NCI-H2196 treated with DMSO at 0.1 percent for 48 hours (cell line): ENCODE data around the gene ST3GAL5.

Experiments used
- DNase-seq: peaks from one replicate; lab custom pipeline; 2025; ENCODE audit not compliant: unreplicated experiment; lab: John Stamatoyannopoulos, UW

The ST3GAL5 gene

GRCh38 chr2:85917887-85918795 is 29.4 kb upstream of the ST3GAL5 start:
- no peak for DNase-seq

- no peak for DNase-seq
Observed at GRCh38 chr2:85915606-85916303, 27.0 kb upstream of the ST3GAL5 start.

GRCh38 chr2:85914922-85915321 is 26.1 kb upstream of the ST3GAL5 start:
- DNase-seq, result no peak

- DNase-seq, result no peak
Observed at GRCh38 chr2:85913884-85914881, 25.4 kb upstream of the ST3GAL5 start.

- DNase-seq, result no peak
Observed at GRCh38 chr2:85911814-85912692, 23.3 kb upstream of the ST3GAL5 start.

GRCh38 chr2:85911097-85911496 is 22.3 kb upstream of the ST3GAL5 start:
- DNase-seq, result no peak

GRCh38 chr2:85909005-85909404 is 20.2 kb upstream of the ST3GAL5 start:
- DNase-seq, result no peak

GRCh38 chr2:85908506-85908905 is 19.7 kb upstream of the ST3GAL5 start:
- DNase-seq, result no peak

GRCh38 chr2:85907671-85908157 is 18.9 kb upstream of the ST3GAL5 start:
- DNase-seq, result no peak

GRCh38 chr2:85906748-85907147 is 18.0 kb upstream of the ST3GAL5 start:
- DNase-seq, result no peak

- no peak for DNase-seq
Observed at GRCh38 chr2:85905891-85906290, 17.1 kb upstream of the ST3GAL5 start.

GRCh38 chr2:85905187-85905666 is 16.4 kb upstream of the ST3GAL5 start:
- DNase-seq, result no peak

GRCh38 chr2:85903849-85904248 is 15.1 kb upstream of the ST3GAL5 start:
- no peak for DNase-seq

GRCh38 chr2:85902496-85902895 is 13.7 kb upstream of the ST3GAL5 start:
- no peak for DNase-seq

- no peak for DNase-seq
Observed at GRCh38 chr2:85901155-85901554, 12.4 kb upstream of the ST3GAL5 start.

- DNase-seq, result no peak
Observed at GRCh38 chr2:85900366-85900765, 11.6 kb upstream of the ST3GAL5 start.

- no peak for DNase-seq
Observed at GRCh38 chr2:85899849-85900248, 11.1 kb upstream of the ST3GAL5 start.

- DNase-seq, result no peak
Observed at GRCh38 chr2:85899284-85899683, 10.5 kb upstream of the ST3GAL5 start.

GRCh38 chr2:85898881-85899280 is 10.1 kb upstream of the ST3GAL5 start:
- DNase-seq, result no peak
